NK-92 (cell line): Measurements from ENCODE around the gene FAM81A.

Experiments used
- DNase-seq: peaks from one replicate; lab custom pipeline; 2025; ENCODE audit not compliant: unreplicated experiment; lab: John Stamatoyannopoulos, UW

FAM81A gene

DNA sequence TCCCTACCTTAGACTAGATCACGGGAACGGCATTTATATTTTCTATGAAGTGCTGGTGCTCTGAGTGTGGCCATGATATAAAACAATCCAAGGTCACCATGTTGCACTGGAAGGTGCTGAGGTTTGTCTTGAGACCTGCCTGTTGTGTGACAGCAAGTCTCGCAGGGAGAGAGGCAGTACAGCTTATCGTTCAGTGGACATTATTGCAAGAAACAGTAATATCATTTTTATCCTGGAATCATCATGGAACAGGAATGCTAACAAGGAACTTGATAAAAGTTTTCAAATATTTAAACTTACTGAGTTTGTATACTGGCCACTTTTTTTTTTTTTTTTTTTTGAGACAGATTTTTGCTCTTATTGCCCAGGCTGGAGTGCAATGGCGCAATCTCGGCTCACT is 133.6 kb downstream of the FAM81A start:
- no peak for DNase-seq
